Endothelial cell of umbilical vein (primary cell): ENCODE results near the gene ACLY. TPM values are rescaled to one million over a fixed set of nuclear protein-coding genes. Genes with fewer than 3 reads are reported as not detected.

Experiments
- BruUV-seq: library from RNA; stranded (reverse); fragments of 400-500 nt; replicated peaks from 2 replicates; lab custom pipeline; 2021; lab: Mats Ljungman, UMichigan
- CTCF ChIA-PET: fragments of 300-600, 350-600 bp; sonication (Branson Sonifier 250); formaldehyde crosslinking; loops from one replicate; lab custom pipeline; 2021; ENCODE audit warnings: antibody characterized with exemption, inconsistent platforms; lab: Charles Lee
- POLR2A ChIA-PET: fragments of 300-600, 350-600 bp; sonication (Branson Sonifier 250); formaldehyde crosslinking; loops from one replicate; lab custom pipeline; 2021; ENCODE audit warnings: antibody characterized with exemption, inconsistent platforms; lab: Charles Lee
- DNase-seq: peaks from one replicate; pipeline ENCODE4 v3.0.0-alpha.2; 2011; ENCODE audit warnings: low read depth, low spot score
- FAIRE-seq: peaks from 2 replicates; lab custom pipeline; 2011; peaks lifted over from hg19 to GRCh38; lab: Jason Lieb, UNC
- H2AFZ ChIP-seq: 2 replicates; pipeline ENCODE4 v1.6.0; 2012; ENCODE audit warnings: low read depth, low read length, control low read depth, inconsistent platforms
- H3K27ac ChIP-seq: 2 replicates; pipeline ENCODE4 v1.5.1; 2011; ENCODE audit warnings: low read depth, mild to moderate bottlenecking, control low read depth, low read length, moderate library complexity; ENCODE audit not compliant: insufficient read depth
- H3K27me3 ChIP-seq, 2 experiments: 2 replicates each; pipeline versions ENCODE4 v1.6.0 to v1.6.1; 2011; ENCODE audit warnings: low read length in 2 of 2, mixed read lengths in 1 of 2; ENCODE audit not compliant: control insufficient read depth in 2 of 2, insufficient read depth in 2 of 2
- H3K36me3 ChIP-seq, 2 experiments: 2 replicates in 1 of 2; 3 replicates in 1 of 2; pipeline ENCODE4 v1.5.1; 2011; ENCODE audit warnings: low read length in 2 of 2, mild to moderate bottlenecking in 1 of 2, moderate library complexity in 1 of 2; ENCODE audit not compliant: control insufficient read depth in 2 of 2, insufficient read depth in 2 of 2; ENCODE audit errors: extremely low read depth in 1 of 2
- H3K4me1 ChIP-seq: 3 replicates; pipeline ENCODE4 v1.5.1; 2011; ENCODE audit warnings: mild to moderate bottlenecking, low read length; ENCODE audit not compliant: control insufficient read depth, insufficient read depth; ENCODE audit errors: extremely low read depth
- H3K4me2 ChIP-seq: 2 replicates; pipeline ENCODE4 v1.6.1; 2011; ENCODE audit warnings: low read length, control low read depth, mixed read lengths; ENCODE audit not compliant: insufficient read depth
- H3K4me3 ChIP-seq, 3 experiments: fragments of 200-600 bp in 1 of 3; sonication (generic), shearing (Covaris generic) in 1 of 3; replicated peaks in 1 of 3; 2 replicates each; pipeline ENCODE4 v1.5.1; 2011 to 2016; ENCODE audit warnings: control low read depth in 3 of 3, low read length in 3 of 3, mild to moderate bottlenecking in 2 of 3, inconsistent platforms in 1 of 3, low read depth in 1 of 3, moderate library complexity in 1 of 3; ENCODE audit not compliant: insufficient read depth in 1 of 3
- H3K79me2 ChIP-seq: 2 replicates; pipeline ENCODE4 v1.6.0; 2012; ENCODE audit warnings: low read length, inconsistent platforms; ENCODE audit not compliant: control insufficient read depth, insufficient read depth
- H3K9ac ChIP-seq: replicated peaks from 2 replicates; pipeline ENCODE3; 2011; ENCODE audit warnings: low read length, control low read depth; ENCODE audit not compliant: insufficient read depth; ENCODE audit errors: extremely low read depth
- H3K9me1 ChIP-seq: replicated peaks from 3 replicates; pipeline ENCODE4 v1.6.0; 2011; ENCODE audit warnings: mild to moderate bottlenecking, low read length; ENCODE audit not compliant: control insufficient read depth, insufficient read depth; ENCODE audit errors: extremely low read depth
- H3K9me3 ChIP-seq: replicated peaks from 2 replicates; pipeline ENCODE4 v1.5.1; 2012; ENCODE audit warnings: low read length, inconsistent platforms; ENCODE audit not compliant: control insufficient read depth, insufficient read depth
- H4K20me1 ChIP-seq: replicated peaks from 2 replicates; pipeline ENCODE3; 2011; ENCODE audit warnings: mild to moderate bottlenecking, low read length; ENCODE audit not compliant: control insufficient read depth, insufficient read depth; ENCODE audit errors: extremely low read depth
- EZH2 ChIP-seq: IDR thresholded peaks from 2 replicates; pipeline ENCODE4 v1.6.1; 2012; ENCODE audit warnings: borderline replicate concordance, low read depth, mild to moderate bottlenecking, moderate library complexity, low read length, inconsistent platforms; ENCODE audit not compliant: severe bottlenecking
- FOS ChIP-seq: IDR thresholded peaks from 2 replicates; pipeline ENCODE4 v1.6.1; 2011; ENCODE audit warnings: mild to moderate bottlenecking, low read length, moderate library complexity, borderline replicate concordance; ENCODE audit not compliant: insufficient read depth
- GATA2 ChIP-seq: IDR thresholded peaks from 2 replicates; pipeline ENCODE4 v1.7.0; 2011; ENCODE audit warnings: low read depth, mild to moderate bottlenecking, moderate library complexity, mixed read lengths, low read length; ENCODE audit not compliant: insufficient read length, insufficient read depth
- JUN ChIP-seq: IDR thresholded peaks from 2 replicates; pipeline ENCODE4 v1.6.1; 2011; ENCODE audit warnings: borderline replicate concordance, low read depth; ENCODE audit not compliant: insufficient read length, insufficient read depth
- MAX ChIP-seq: IDR thresholded peaks from 2 replicates; pipeline ENCODE4 v1.6.1; 2011; ENCODE audit not compliant: insufficient read depth, insufficient read length
- MYC ChIP-seq: IDR thresholded peaks from one replicate; pipeline ENCODE4 v1.6.1; 2011; ENCODE audit warnings: mild to moderate bottlenecking, low read depth, low read length
- POLR2A ChIP-seq: IDR thresholded peaks from 2 replicates; pipeline ENCODE4 v1.6.1; 2012; ENCODE audit warnings: low read depth, mild to moderate bottlenecking, control low read depth, low read length
- POLR2AphosphoS5 ChIP-seq: IDR thresholded peaks from 2 replicates; pipeline ENCODE4 v1.6.1; 2012; ENCODE audit warnings: low read depth, mild to moderate bottlenecking, control low read depth, low read length, moderate library complexity; ENCODE audit not compliant: insufficient read depth
- dilution Hi-C: fragments of 300-500 bp; cut with MboI; formaldehyde crosslinking; loops from one replicate; pipeline ENCODE4 v1.15.0; 2019; ENCODE audit warnings: low sequenced_read_pairs; ENCODE audit not compliant: extremely low pct_ligation_motif_present
- intact Hi-C: fragments of 100-400 bp; cut with micrococcal nuclease; formaldehyde crosslinking; loops from one replicate; pipeline ENCODE4 v1.10.0; 2022
- polyA plus RNA-seq, 4 experiments: library from polyadenylated mRNA; depleted of rRNA in 3 of 4; stranded (reverse) in 3 of 4; unstranded in 1 of 4; fragments of >200 nt; gene quantifications; 2 replicates each; pipeline versions ENCODE4 v1.2.1 to v1.2.3, GENCODE V29; 2011 to 2012; ENCODE audit warnings: missing spikeins in 1 of 4
- total RNA-seq: library from RNA; stranded (reverse); gene quantifications from 2 replicates; pipeline ENCODE4 v1.2.3, GENCODE V29; 2021
- TF ChIP-seq, protein P1 (sequence below), 2 donors: IDR thresholded peaks; 1 replicate in 1 of 2; 2 replicates in 1 of 2; pipeline ENCODE4 v1.5.1; 2011; ENCODE audit warnings: low read length in 2 of 2, mild to moderate bottlenecking in 2 of 2, moderate library complexity in 2 of 2, control low read depth in 1 of 2, inconsistent platforms in 1 of 2, low read depth in 1 of 2; ENCODE audit not compliant: insufficient read depth in 1 of 2; ENCODE audit errors: extremely low read depth in 1 of 2

ACLY gene
- total and polyA plus RNA-seq, 2 donors (not counting 3 experiments of a cell fraction or from before 2014, with no cell fraction given) = 174 to 324 TPM

- Histone ChIP-seq H3K27me3 (no peaks in the 10 kb centered on the region), H3K79me2 (peaks cover 2% of the 10 kb centered on the region), H3K9me3 (no peaks in the 10 kb centered on the region), H3K4me1 (peaks cover 21% of the 10 kb centered on the region), H3K9me1 (no peaks in the 10 kb centered on the region), H3K9ac (no peak overlapping the region), H4K20me1 (no peaks in the 10 kb centered on the region), H3K36me3 (no peaks in the 10 kb centered on the region), H3K27ac (no peak overlapping the region), H3K4me2 (no peak overlapping the region), H2AFZ (no peak overlapping the region), H3K4me3 (no peak overlapping the region)
- CTCF ChIA-PET = interaction anchor here (1.4 to 7.6 kb wide), 7 partner anchors 12 to 161 kb away, joined by 5 to 74 read pairs (median 13); partner anchors contain the start of genes DHX58, KAT2A and ODAD4
- TF ChIP-seq GATA2 (no peak), EZH2 (no peak), POLR2A (no peak), JUN (no peak), MYC (no peak), FOS (no peak), POLR2AphosphoS5 (no peak), MAX (no peak)
- TF ChIP-seq, protein P1, sequence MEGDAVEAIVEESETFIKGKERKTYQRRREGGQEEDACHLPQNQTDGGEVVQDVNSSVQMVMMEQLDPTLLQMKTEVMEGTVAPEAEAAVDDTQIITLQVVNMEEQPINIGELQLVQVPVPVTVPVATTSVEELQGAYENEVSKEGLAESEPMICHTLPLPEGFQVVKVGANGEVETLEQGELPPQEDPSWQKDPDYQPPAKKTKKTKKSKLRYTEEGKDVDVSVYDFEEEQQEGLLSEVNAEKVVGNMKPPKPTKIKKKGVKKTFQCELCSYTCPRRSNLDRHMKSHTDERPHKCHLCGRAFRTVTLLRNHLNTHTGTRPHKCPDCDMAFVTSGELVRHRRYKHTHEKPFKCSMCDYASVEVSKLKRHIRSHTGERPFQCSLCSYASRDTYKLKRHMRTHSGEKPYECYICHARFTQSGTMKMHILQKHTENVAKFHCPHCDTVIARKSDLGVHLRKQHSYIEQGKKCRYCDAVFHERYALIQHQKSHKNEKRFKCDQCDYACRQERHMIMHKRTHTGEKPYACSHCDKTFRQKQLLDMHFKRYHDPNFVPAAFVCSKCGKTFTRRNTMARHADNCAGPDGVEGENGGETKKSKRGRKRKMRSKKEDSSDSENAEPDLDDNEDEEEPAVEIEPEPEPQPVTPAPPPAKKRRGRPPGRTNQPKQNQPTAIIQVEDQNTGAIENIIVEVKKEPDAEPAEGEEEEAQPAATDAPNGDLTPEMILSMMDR (IDR thresholded peaks at IDR 0.05; ENCODE audit: extremely low read depth in 1 of 2, insufficient read depth in 1 of 2, low read depth in 1 of 2, low read length in 2 of 2) = no peak
- dilution Hi-C loops (loop anchor here (25.0 kb wide), 1 partner anchor 150 kb away; the partner anchor contains the start of genes DHX58, HSPB9 and KAT2A), intact Hi-C loops (no loop called here)
- DNase-seq (no peak), FAIRE-seq (no peak)
- no TSS peak for BruUV-seq
- POLR2A ChIA-PET = no interaction called here
These were observed 43.4 kb upstream of the ACLY start for GRCh38 chr17:41962111-41962510.
